DMS 273 treated with DMSO at 0.1 percent for 48 hours (cell line): ENCODE results near the gene RBBP7.

Experiments
- DNase-seq: peaks from one replicate; lab custom pipeline; 2025; lab: John Stamatoyannopoulos, UW

RBBP7 gene

DNA sequence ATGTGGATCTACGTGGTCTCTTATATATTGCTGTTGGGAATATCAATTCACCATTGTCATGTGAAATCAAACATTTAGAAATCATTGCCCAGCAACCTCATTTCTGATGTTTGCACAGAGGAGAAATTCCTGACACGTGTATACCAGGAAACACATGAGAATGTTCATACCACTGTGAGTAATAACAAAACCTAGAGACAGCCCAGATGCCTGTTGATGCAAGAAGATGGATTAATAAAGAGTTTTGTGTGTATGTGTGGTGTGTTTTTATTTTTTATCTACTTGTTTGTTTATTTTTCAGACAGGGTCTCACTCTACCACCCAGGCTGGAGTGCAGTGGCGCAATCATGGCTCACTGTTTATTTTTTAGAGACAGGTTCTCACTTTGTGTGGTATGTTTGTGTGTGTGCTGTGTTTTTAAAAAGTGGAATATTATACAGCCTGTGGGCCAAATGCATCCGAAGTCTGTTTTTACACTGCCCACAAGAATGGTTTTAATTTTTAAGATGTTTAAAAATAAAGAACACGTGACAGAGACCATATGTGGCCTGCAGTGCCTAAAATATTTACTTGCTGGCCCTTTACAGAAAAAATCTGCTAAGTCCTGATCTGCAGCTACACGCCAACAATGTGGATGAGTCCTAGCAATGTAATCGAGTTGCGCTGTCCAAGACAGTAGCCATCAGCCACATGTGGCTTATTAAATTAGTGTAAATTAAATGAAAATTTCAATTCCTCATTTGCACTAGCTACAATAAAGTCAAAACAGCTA, 44.7 kb downstream of the RBBP7 start:
- no peak for DNase-seq

DNA sequence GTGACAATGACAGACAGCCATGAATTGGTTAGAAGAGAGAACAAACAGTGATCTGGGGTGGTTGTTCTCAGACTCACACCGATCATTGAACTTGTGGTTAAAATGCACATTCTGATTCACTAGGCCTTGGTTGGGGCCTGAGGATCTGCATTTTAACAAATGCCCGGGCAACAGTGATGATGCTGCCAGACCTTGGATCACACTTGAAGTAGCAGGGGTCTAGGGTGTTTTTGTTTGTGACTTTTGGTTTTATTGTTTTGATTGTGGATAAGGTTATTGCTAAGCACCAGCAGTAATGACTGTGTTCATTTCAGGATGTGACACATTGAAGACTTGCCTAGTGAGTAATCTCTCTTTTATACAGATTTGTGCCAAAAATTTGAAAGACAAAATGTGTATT, 47.4 kb downstream of the RBBP7 start:
- DNase-seq = no peak

DNA sequence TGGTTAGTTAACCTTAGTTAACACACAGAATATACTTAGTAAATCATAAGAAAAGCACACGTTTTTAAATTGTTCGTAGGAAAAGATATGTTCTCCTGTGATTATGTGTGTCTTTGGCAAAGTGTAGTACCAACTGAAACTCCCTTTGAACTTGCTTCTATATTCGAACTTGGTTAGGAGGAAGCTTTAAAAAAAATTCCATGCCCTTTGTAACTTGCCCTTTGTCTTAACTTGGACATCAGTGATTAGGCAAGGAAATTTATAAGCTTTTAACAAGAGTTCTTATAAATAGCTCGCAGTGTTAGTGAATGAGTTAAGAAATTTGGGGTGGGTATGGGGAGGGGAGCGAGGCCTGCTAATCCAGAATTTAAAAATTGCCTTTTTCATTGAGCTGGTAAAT, 50.5 kb downstream of the RBBP7 start:
- DNase-seq = no peak

DNA sequence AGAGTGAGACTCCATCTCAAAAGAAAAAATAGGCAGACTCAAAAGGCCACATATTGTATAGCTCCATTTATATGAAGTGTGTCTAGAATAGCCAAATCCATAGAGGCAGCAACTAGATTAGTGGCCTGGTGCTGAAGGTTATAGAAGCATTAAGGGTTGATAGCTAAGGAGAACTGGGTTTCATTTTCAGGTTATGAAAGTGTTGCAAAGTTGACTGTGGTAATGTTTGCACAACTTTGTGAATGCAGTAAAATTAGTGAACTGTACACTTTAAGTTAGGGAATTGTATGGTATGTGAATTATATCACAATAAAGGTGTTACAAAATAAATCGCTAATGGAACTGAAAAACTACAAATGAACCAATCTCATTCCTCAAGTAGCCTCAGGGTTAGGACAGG, 55.6 kb downstream of the RBBP7 start:
- DNase-seq = no peak

DNA sequence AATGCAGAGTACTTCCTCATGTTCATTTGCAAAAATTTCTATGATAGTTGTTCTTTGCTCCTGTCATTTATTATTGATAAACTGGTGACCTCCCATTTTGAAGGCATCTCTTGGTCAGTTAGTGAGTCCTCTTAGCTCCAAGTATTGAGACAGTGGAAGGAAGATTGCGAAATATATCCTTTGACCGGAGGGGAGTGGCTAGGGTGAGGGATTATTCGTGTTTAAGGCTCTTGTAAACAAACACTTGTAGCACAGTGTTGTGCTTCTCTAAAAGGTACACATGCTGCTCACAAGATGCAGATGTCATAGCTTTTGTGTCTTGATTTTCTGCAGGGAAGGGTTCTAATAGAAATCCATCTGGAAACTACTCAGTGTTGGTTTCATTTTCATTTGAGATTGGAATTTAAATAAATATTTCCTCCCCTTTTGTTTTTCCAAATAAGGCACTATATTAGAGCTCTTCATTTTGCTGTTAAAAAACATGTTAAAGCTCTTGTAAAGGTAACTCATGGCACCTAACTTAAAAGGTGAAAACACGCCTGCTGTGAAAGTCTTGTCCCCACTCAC, 62.1 kb downstream of the RBBP7 start:
- no peak for DNase-seq

DNA sequence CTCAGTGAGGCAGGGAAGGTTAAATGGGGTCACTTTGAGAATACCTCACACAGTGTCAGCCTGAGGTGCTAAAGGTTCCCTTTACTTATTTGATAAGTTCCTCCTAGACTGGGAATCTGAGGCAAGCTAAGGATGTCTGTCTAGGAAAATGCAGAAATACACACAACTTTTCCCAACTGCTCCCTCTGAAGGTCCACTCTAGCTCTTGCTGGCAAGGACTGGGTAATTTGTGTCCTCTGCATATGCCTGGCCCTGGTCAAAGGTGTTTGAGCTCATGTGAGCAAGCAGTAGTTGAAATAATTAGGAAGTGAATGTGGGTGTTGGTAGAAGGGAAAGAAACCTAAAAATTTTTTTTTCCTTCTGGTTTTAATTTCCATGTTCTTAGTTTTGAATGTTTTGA, 62.6 kb downstream of the RBBP7 start:
- DNase-seq = no peak

DNA sequence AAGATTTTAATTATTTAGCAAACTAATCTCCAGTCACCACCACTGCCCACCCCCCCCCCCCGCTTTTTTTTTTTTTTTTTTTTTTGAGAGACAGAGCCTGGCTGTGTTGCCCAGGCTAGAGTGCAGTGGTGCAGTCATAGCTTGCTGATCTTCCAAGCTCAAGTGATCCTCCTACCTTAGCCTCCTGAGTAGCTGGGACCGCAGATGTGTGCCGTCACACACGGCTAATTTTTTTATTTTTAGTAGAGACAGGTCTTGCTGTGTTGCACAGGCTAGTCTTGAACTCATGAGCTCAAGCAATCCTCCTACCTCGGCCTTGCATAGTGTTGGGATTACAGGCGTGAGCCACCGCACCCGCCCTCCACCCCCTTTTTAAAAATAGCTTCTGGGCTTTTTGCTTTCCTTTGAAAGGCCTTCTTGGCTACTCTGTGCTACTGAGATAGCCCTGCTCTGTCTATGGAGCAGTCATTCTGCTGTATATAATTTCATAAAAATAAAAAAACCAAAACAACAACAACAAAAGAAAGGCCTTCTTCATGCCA, 65.2 kb downstream of the RBBP7 start:
- no peak for DNase-seq

DNA sequence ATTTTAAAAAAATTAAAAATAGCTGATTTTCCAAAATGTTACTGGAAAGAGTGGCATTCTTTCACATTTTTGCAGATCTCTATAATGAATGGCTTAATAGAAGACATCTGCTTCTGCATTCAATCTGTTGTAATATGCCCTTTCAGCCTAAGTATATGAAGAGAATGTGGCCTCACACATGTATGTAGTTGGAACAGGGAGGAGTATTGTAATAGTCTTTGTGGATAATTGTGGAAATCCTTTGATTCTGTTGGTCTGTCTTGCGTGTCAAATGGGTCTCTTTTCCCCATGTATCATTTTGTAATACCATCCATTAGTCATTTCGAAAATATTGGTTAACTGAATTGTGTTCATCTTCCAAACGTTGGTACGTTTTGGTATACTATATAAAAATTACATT, 72.3 kb downstream of the RBBP7 start:
- no peak for DNase-seq

DNA sequence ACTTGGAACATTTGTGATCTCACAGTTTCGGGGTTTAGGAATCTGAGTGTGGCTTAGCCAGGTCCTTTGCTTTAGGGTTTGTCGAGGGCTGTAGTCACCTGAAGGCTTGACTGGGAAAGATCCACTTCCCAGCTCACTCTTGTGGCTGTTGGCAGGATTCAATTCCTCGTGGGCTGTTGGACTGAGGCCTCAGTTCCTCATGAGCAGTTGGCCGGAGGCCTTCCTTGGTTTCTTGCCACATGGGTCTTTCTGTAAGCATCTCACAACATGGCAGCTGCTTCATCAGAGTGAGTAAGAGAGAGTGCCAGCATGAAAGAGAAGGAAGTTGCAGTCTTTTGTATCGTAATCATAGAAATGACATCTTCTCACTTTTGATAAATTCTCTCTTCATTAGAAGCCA, 72.8 kb downstream of the RBBP7 start:
- DNase-seq = no peak

DNA sequence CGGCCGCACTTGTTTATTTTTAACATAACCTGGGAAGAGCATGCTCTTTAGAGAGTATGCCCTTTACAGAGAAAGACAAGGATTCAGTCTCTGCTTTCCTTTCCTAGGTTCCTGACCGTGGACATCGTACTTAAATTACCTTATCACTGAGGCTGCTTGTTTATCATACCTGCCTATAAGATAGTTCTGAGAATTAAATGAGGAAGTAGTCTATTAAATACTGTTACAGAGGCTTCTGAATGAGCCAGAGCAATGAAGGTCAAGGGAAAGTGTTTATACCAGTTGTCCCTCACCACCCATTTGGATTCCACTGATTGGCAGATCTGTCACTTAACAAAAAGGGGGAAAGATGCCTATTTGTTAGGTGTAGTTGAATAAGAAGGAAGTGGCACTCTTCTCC, 73.9 kb downstream of the RBBP7 start:
- no peak for DNase-seq
